GM21619 (cell line): ENCODE results near the gene ADARB1.

Experiments used
- ATAC-seq: cut with Tn5 transposase; IDR thresholded peaks from one replicate; pipeline ENCODE4 v1.9.1; 2021; ENCODE audit not compliant: unreplicated experiment

The ADARB1 gene

DNA sequence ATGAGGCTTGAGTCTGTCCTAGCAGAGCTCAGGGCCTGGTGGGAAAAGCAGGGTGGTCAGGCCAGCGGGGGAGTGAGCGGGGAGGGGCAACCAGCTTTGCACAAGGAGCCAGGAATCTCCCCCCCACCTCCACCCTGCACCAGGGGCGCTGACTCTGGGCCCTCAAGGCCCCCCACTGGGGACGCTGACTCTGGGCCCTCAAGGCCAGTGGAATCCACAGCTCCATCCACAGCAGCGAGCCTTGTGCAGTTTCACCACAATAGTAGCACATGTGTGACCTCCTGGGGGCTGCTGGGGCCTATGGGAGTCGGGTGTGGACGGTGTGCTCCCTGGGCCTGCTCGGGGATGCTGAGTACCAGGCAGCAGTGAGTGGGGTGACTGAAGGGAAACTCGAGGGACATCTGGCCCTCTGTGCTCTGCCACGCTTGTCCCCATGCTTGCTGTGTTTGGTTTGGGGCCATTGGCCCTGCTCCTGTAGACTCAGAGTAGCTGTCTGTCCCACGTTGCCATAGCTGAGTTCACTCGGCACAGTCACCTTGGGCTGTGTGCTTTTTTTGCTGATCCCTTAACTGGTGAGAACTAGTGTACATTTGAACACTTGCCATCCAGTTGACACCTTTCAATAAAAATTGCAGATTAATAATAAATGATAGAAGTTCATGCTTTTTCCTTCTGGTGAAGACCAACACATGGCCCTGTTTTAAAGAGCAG lies 89.2 kb downstream of the ADARB1 start:
- ATAC-seq: no peak

GRCh38 chr21:45164124-45164511 lies 89.7 kb downstream of the ADARB1 start:
- no peak for ATAC-seq

GRCh38 chr21:45164838-45165237 lies 90.5 kb downstream of the ADARB1 start:
- ATAC-seq: no peak

DNA sequence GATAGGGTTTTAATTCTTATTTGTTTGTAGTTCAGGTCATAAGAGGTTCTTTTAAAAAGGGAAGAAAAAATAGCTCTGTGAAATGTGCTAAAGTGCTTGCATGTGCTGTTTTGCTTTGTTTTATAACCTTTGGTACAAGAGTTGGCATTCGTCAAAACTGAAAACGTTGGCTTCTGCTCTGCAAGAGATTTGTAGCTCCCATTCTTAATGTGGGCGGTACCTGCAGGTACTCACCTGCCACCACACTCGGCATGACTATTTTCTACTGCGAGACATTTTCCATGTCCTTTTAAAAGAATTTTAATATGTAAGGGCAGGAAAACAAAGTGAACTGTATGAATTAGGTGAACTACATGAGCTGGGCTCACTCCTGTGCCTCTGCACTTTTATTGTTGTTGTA lies 92.6 kb downstream of the ADARB1 start:
- ATAC-seq: no peak

DNA sequence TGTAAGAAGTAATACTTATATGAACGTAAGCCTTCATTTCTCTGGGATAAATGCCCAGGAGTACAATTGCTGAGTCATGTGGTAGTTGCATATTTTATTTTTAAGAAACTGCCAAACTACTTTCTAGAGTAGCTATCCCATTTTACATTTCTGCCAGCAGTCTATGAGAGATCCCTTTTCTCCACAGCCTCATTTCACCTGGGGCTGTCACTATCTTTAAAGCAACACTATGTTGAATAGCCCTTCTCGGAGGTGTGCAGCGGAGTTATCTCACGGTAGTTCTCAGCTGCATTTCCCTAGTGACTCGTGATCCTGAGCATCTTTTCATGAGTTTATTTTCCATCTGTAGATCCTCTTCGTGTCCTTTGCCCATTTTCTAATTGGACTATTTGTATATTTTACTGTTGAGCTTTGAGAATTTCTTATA lies 93.4 kb downstream of the ADARB1 start:
- ATAC-seq: no peak

DNA sequence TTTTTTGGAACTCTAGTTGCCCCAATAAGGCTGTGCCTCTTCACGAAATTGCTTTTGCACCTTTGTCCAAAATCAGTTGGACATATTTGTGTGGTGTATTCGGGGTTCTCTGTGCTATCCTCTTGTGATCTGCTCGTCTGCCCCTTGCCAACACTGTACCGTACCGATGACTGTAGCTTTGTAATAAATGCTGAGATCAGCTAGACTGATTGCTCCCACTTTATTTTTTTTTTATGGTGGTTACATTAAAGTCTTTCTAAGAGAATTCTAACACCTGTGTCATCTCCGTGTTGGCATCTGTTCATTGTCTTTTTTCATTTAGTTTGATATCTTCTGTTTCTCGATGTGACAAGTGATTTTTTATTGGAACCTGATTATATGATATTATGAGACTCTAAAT lies 94.1 kb downstream of the ADARB1 start:
- no peak for ATAC-seq

DNA sequence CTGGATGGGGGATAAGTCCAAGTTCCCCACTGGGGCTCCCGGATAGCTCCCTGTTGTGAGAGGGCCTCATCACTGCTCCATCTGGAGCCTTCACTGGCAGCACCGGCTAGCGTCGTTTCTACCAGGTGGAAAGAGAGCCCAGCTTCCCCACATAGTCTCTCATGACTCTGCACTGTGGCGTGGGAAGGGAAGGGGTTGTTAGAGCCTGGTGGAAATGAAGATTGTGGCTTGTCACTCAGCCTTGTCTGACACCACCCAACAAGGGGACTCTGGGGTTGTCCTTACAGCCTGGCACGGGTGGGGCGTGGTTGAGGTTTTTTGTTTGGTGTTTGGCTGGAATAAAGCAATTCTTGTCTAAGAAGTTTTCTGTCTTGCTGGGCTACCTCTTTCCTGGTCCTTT lies 94.6 kb downstream of the ADARB1 start:
- ATAC-seq: no peak

- ATAC-seq: no peak
These were observed 95.3 kb downstream of the ADARB1 start for GRCh38 chr21:45169682-45170081.

- ATAC-seq: no peak
These were observed 96.6 kb downstream of the ADARB1 start for GRCh38 chr21:45170987-45171386.

DNA sequence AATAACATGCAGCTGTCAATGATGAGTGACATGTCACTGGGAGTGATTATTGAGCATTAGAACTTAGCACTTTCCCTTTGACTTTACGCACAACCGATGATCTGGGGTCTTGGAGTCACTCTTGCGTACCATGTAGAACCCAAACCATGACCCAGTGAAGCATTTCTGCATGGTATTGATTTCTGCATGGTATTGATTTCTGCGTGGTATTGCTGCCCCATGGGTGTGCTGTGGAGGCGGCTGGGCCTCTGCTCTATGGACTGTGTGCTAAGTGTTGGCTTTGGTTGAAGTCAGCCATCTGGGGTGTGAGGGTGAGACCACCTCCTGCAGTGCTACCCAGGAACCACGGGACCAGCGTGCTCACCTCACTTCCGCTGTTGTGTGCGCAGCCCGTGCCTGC lies 98.0 kb downstream of the ADARB1 start:
- no peak for ATAC-seq

GRCh38 chr21:45175326-45176095 lies 101.1 kb downstream of the ADARB1 start:
- ATAC-seq: no peak

DNA sequence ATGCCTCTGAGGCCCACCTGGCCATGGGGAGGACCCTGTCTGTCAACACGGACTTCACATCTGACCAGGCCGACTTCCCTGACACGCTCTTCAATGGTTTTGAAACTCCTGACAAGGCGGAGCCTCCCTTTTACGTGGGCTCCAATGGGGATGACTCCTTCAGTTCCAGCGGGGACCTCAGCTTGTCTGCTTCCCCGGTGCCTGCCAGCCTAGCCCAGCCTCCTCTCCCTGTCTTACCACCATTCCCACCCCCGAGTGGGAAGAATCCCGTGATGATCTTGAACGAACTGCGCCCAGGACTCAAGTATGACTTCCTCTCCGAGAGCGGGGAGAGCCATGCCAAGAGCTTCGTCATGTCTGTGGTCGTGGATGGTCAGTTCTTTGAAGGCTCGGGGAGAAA lies 101.8 kb downstream of the ADARB1 start:
- no peak for ATAC-seq

- ATAC-seq: no peak
These were observed 102.7 kb downstream of the ADARB1 start for GRCh38 chr21:45177039-45177438.

- no peak for ATAC-seq
These were observed 103.8 kb downstream of the ADARB1 start for GRCh38 chr21:45178070-45178608.

- ATAC-seq: no peak
These were observed 104.6 kb downstream of the ADARB1 start for GRCh38 chr21:45178971-45179370.

DNA sequence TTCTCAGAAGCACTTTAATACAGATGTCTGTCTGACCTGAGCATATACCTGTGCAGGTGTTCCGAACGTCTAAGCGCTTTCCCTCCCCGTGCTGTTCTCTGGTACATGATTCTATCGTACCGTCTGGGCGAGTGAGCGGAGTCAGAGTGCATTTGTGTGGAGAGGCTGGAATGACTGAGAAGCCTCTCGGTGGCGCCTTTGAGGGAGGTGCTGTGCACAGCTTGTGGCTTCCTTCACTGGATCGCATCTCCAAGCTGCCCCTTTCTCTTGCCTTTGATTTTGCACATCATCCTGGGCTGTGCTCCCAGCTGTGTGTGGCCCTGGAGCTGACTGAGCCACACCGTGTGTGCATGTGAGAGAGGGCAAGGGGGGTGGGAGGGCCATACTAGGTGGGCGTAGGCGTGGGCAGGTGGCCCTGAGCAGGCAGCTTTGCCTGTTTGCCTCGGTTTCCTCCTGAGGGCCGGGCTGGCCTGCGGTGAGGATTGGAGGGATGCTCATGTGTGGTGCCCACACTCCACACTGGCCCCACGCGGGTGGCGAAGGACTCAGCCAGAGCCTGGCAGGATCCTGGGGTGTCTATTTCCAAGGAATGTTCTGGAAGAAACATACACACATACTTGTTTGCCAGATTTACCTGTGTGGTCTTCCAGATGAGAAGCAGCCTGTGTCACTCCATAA lies 105.3 kb downstream of the ADARB1 start:
- ATAC-seq: no peak

DNA sequence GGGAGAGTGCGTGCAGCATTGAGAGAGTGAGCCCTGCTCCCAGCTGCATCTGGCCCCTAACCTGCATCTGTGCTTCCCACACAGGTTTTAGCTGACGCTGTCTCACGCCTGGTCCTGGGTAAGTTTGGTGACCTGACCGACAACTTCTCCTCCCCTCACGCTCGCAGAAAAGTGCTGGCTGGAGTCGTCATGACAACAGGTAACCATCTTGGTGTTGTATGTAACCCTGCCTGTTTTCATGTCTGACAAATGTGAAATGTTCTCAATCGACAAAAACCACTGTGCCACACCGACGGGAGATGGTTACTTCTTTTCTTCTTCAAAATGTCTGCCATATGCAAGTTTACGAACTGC lies 105.8 kb downstream of the ADARB1 start:
- ATAC-seq: no peak

GRCh38 chr21:45182958-45183357 lies 108.6 kb downstream of the ADARB1 start:
- no peak for ATAC-seq

DNA sequence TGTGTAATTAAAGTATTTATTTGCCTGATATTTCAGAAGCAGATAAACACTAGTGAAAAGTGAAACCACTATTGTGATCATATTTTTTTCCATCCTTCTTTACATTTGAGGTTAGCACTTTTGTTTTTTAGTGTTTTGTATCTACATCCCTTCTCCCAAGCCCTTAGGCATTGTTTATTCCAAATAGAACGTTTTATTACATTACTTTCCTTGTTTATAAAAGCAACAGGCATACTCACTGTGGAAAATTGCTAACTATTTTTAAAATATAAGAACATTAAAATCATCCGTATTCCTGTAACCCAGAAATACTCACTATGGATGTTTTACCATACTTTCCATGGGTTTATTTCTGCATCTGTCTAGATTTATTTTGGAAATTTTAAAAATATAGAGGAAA lies 109.5 kb downstream of the ADARB1 start:
- no peak for ATAC-seq

GRCh38 chr21:45184869-45185268 lies 110.5 kb downstream of the ADARB1 start:
- ATAC-seq: no peak

GRCh38 chr21:45186709-45187108 lies 112.3 kb downstream of the ADARB1 start:
- ATAC-seq: no peak

GRCh38 chr21:45187646-45188045 lies 113.3 kb downstream of the ADARB1 start:
- ATAC-seq: no peak
